VCaP (cell line): ENCODE data around the gene KCNIP2.

Experiments used
- H3K27ac ChIP-seq: fragments of 450-650 bp; 2 replicates; pipeline ENCODE4 v1.5.1; 2017
- CTCF ChIP-seq: fragments of 450-650 bp; conservative IDR thresholded peaks from 2 replicates; pipeline ENCODE4 v1.5.1; 2017; ENCODE audit warnings: mild to moderate bottlenecking, moderate library complexity

KCNIP2 gene

GRCh38 chr10:101848408-101848807 is 4.8 kb upstream of the KCNIP2 start:
- no peak overlapping the region for H3K27ac ChIP-seq
- TF ChIP-seq CTCF: no peak

- H3K27ac ChIP-seq: no peak overlapping the region
- TF ChIP-seq CTCF: no peak
Observed at GRCh38 chr10:101845893-101846292, 2.3 kb upstream of the KCNIP2 start.

- no peak for TF ChIP-seq CTCF
- no peak overlapping the region for H3K27ac ChIP-seq
Observed at GRCh38 chr10:101841826-101842225, 1.8 kb downstream of the KCNIP2 start.

GRCh38 chr10:101840741-101841453 is 2.7 kb downstream of the KCNIP2 start:
- H3K27ac ChIP-seq: no peak overlapping the region
- TF ChIP-seq CTCF: peak; percentile 88

- no peak overlapping the region for H3K27ac ChIP-seq
- TF ChIP-seq CTCF: no peak
Observed at GRCh38 chr10:101840102-101840684, 3.4 kb downstream of the KCNIP2 start.

- no peak overlapping the region for H3K27ac ChIP-seq
- no peak for TF ChIP-seq CTCF
Observed at GRCh38 chr10:101839416-101840063, 4.1 kb downstream of the KCNIP2 start.

- H3K27ac ChIP-seq: no peak overlapping the region
- no peak for TF ChIP-seq CTCF
Observed at GRCh38 chr10:101839002-101839401, 4.6 kb downstream of the KCNIP2 start.
